Daoy (cell line): ENCODE results near the gene NRIP1. TPM values are rescaled to one million over a fixed set of nuclear protein-coding genes. Genes with fewer than 3 reads are reported as not detected.

Source experiments
- DNase-seq: peaks from one replicate; pipeline ENCODE4 v3.0.0-alpha.2; 2015; ENCODE audit warnings: low read depth
- total RNA-seq: library from RNA; depleted of rRNA; stranded (reverse); fragments of >200 nt; shearing (Covaris generic); gene quantifications from 2 replicates; pipeline ENCODE4 v1.2.3, GENCODE V29; 2014

The NRIP1 gene
- total RNA-seq, 1 experiment from 2014 or later = 18.1 TPM

GRCh38 chr21:15066123-15066575 is 1.3 kb upstream of the NRIP1 start:
- DNase-seq = no peak

- peak; percentile 76 for DNase-seq
Measured at GRCh38 chr21:15065392-15066122, 757 bp upstream of the NRIP1 start.

- DNase-seq = peak; percentile 59
Measured at GRCh38 chr21:15063814-15064575, 805 bp downstream of the NRIP1 start.

GRCh38 chr21:15063081-15063813 is 1.6 kb downstream of the NRIP1 start:
- peak; percentile 31 for DNase-seq

- DNase-seq = no peak
Measured at GRCh38 chr21:15062606-15062965, 2.2 kb downstream of the NRIP1 start.

GRCh38 chr21:15061747-15062605 is 2.8 kb downstream of the NRIP1 start:
- DNase-seq = no peak

GRCh38 chr21:15061279-15061678 is 3.5 kb downstream of the NRIP1 start:
- no peak for DNase-seq

GRCh38 chr21:15060543-15061175 is 4.1 kb downstream of the NRIP1 start:
- peak; percentile 23 for DNase-seq

GRCh38 chr21:15059397-15059796 is 5.4 kb downstream of the NRIP1 start:
- DNase-seq = no peak

- peak; percentile 55 for DNase-seq
Measured at GRCh38 chr21:15058854-15059263, 5.9 kb downstream of the NRIP1 start.

GRCh38 chr21:15057285-15057684 is 7.5 kb downstream of the NRIP1 start:
- DNase-seq = no peak

GRCh38 chr21:15054606-15055239 is 10.1 kb downstream of the NRIP1 start:
- no peak for DNase-seq

GRCh38 chr21:15054089-15054488 is 10.7 kb downstream of the NRIP1 start:
- no peak for DNase-seq

- no peak for DNase-seq
Measured at GRCh38 chr21:15053500-15053899, 11.3 kb downstream of the NRIP1 start.

- DNase-seq = no peak
Measured at GRCh38 chr21:15052459-15052763, 12.4 kb downstream of the NRIP1 start.

- peak; percentile 39 for DNase-seq
Measured at GRCh38 chr21:15051644-15052458, 12.9 kb downstream of the NRIP1 start.

- DNase-seq = no peak
Measured at GRCh38 chr21:15050568-15051377, 14.0 kb downstream of the NRIP1 start.

- no peak for DNase-seq
Measured at GRCh38 chr21:15045017-15045416, 19.8 kb downstream of the NRIP1 start.

GRCh38 chr21:15042531-15042930 is 22.3 kb downstream of the NRIP1 start:
- no peak for DNase-seq
